GM18499 (cell line): Measurements from ENCODE around the gene ABCC2.

Experiments
- ATAC-seq: cut with Tn5 transposase; IDR thresholded peaks from one replicate; pipeline ENCODE4 v1.9.1; 2021; ENCODE audit warnings: moderate number of reproducible peaks; ENCODE audit not compliant: insufficient read depth, unreplicated experiment

ABCC2 gene

GRCh38 chr10:99769706-99770105 lies 12.7 kb upstream of the ABCC2 start:
- no peak for ATAC-seq

GRCh38 chr10:99770408-99771045 lies 11.9 kb upstream of the ABCC2 start:
- no peak for ATAC-seq

- ATAC-seq: no peak
Measured at GRCh38 chr10:99775850-99776249, 6.6 kb upstream of the ABCC2 start.

GRCh38 chr10:99777918-99778714 lies 4.3 kb upstream of the ABCC2 start:
- ATAC-seq: no peak

GRCh38 chr10:99779335-99779734 lies 3.1 kb upstream of the ABCC2 start:
- no peak for ATAC-seq

- ATAC-seq: no peak
Measured at GRCh38 chr10:99781734-99782429, 558 bp upstream of the ABCC2 start.

GRCh38 chr10:99784016-99784726 lies 1.7 kb downstream of the ABCC2 start:
- no peak for ATAC-seq

- ATAC-seq: no peak
Measured at GRCh38 chr10:99784727-99785441, 2.4 kb downstream of the ABCC2 start.

- no peak for ATAC-seq
Measured at GRCh38 chr10:99785646-99786045, 3.2 kb downstream of the ABCC2 start.

- no peak for ATAC-seq
Measured at GRCh38 chr10:99787311-99787710, 4.9 kb downstream of the ABCC2 start.

GRCh38 chr10:99787782-99788445 lies 5.5 kb downstream of the ABCC2 start:
- ATAC-seq: no peak

GRCh38 chr10:99788598-99789256 lies 6.3 kb downstream of the ABCC2 start:
- ATAC-seq: no peak

- ATAC-seq: no peak
Measured at GRCh38 chr10:99791831-99792230, 9.4 kb downstream of the ABCC2 start.

- ATAC-seq: no peak
Measured at GRCh38 chr10:99793819-99794218, 11.4 kb downstream of the ABCC2 start.

- no peak for ATAC-seq
Measured at GRCh38 chr10:99796928-99797327, 14.5 kb downstream of the ABCC2 start.

GRCh38 chr10:99798031-99798430 lies 15.6 kb downstream of the ABCC2 start:
- no peak for ATAC-seq

- ATAC-seq: no peak
Measured at GRCh38 chr10:99798920-99799319, 16.5 kb downstream of the ABCC2 start.

GRCh38 chr10:99799613-99800012 lies 17.2 kb downstream of the ABCC2 start:
- no peak for ATAC-seq

GRCh38 chr10:99804471-99804870 lies 22.0 kb downstream of the ABCC2 start:
- ATAC-seq: no peak
